ENCODE data around the gene BIRC2.

DNA sequence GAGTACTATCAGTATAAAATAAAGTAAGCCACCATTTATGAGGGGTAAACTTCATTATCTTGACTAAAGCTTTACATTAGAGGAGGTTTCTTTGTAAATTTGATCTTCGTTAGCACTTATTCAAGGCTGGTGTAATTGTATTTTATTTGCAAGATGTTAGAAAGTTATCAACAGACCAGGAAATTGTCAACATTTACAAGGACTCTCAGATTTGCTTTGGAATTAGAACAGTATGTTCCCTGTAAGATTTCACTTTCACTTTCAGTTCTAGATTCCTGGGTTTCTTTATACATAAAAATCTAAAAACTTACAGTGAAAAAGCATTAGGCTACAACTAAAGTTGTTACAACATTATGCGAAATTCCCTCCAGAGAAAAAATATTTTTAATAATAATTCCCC lies 34.3 kb upstream of the BIRC2 start:
- TF ChIP-seq, protein P1, sequence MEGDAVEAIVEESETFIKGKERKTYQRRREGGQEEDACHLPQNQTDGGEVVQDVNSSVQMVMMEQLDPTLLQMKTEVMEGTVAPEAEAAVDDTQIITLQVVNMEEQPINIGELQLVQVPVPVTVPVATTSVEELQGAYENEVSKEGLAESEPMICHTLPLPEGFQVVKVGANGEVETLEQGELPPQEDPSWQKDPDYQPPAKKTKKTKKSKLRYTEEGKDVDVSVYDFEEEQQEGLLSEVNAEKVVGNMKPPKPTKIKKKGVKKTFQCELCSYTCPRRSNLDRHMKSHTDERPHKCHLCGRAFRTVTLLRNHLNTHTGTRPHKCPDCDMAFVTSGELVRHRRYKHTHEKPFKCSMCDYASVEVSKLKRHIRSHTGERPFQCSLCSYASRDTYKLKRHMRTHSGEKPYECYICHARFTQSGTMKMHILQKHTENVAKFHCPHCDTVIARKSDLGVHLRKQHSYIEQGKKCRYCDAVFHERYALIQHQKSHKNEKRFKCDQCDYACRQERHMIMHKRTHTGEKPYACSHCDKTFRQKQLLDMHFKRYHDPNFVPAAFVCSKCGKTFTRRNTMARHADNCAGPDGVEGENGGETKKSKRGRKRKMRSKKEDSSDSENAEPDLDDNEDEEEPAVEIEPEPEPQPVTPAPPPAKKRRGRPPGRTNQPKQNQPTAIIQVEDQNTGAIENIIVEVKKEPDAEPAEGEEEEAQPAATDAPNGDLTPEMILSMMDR (IDR thresholded peaks at IDR 0.05; ENCODE audit: insufficient read depth, low read depth, low read length), result no peak
- TF ChIP-seq EZH2 (IDR thresholded peaks at IDR 0.05; ENCODE audit: insufficient read depth, low read length), result no peak

All from astrocyte (in vitro differentiated cells and primary cell).